GM12891 (cell line): ENCODE results near the gene ARL6IP6. TPM values are rescaled to one million over a fixed set of nuclear protein-coding genes. Genes with fewer than 3 reads are reported as not detected.

Experiments
- DNase-seq: peaks from one replicate; pipeline ENCODE4 v3.0.0; 2011; ENCODE audit warnings: low spot score; ENCODE audit not compliant: insufficient read length
- FAIRE-seq: peaks from 2 replicates; lab custom pipeline; 2011; peaks lifted over from hg19 to GRCh38; lab: Jason Lieb, UNC
- PAX5 ChIP-seq: IDR thresholded peaks from 2 replicates; pipeline ENCODE4 v1.6.1; 2011; ENCODE audit warnings: low read length, moderate library complexity, mild to moderate bottlenecking; ENCODE audit not compliant: insufficient read depth, severe bottlenecking
- POLR2A ChIP-seq: IDR thresholded peaks from 2 replicates; pipeline ENCODE4 v1.6.1; 2011; ENCODE audit warnings: low read depth, low read length, control low read depth
- POLR2AphosphoS5 ChIP-seq: IDR thresholded peaks from 2 replicates; pipeline ENCODE4 v1.6.1; 2011; ENCODE audit warnings: low read depth, low read length, control low read depth
- POU2F2 ChIP-seq: IDR thresholded peaks from 2 replicates; pipeline ENCODE4 v1.6.1; 2011; ENCODE audit warnings: low read depth, mild to moderate bottlenecking, control low read depth, low read length, moderate library complexity
- SPI1 ChIP-seq: IDR thresholded peaks from 2 replicates; pipeline ENCODE4 v1.6.1; 2011; ENCODE audit warnings: low read depth, low read length, control low read depth
- TAF1 ChIP-seq: IDR thresholded peaks from 2 replicates; pipeline ENCODE4 v1.6.1; 2011; ENCODE audit warnings: low read depth, low read length, control low read depth
- polyA plus RNA-seq: library from polyadenylated mRNA; unstranded; fragments of >200 nt; gene quantifications from one replicate; pipeline ENCODE4 v1.2.1, GENCODE V29; 2012; ENCODE audit warnings: low read depth, missing spikeins, inconsistent platforms; ENCODE audit not compliant: missing spikeins

Gene ARL6IP6
- polyA plus RNA-seq, result 9.0 TPM

GRCh38 chr2:152718076-152718908 lies at the start of gene ARL6IP6:
Gene ARL6IP6 (plus strand): TSS chr2:152718620. CDS start chr2:152718625, 5 bp downstream.
- FAIRE-seq (no peak), DNase-seq (peak; percentile 55)
- TF ChIP-seq TAF1 (peak; percentile 79), POLR2A (peak; percentile 79), POLR2AphosphoS5 (peak; percentile 71), PAX5 (no peak), POU2F2 (peak; percentile 44; the same call in 1 of the 2 replicates), SPI1 (no peak)

- FAIRE-seq (no peak), DNase-seq (no peak)
- no peak for TF ChIP-seq POLR2A
- no peak for TF ChIP-seq POU2F2
- TF ChIP-seq TAF1, result no peak
- no peak for TF ChIP-seq PAX5
- TF ChIP-seq POLR2AphosphoS5, result no peak
These were observed 44.1 kb upstream of the ARL6IP6 start for GRCh38 chr2:152674334-152674733.

GRCh38 chr2:152676461-152676860 lies 42.0 kb upstream of the ARL6IP6 start:
- DNase-seq (no peak), FAIRE-seq (no peak)
- TF ChIP-seq TAF1 (no peak), SPI1 (no peak), POLR2AphosphoS5 (no peak), POU2F2 (no peak), POLR2A (no peak), PAX5 (no peak)

GRCh38 chr2:152678808-152679207 lies 39.6 kb upstream of the ARL6IP6 start:
- DNase-seq, result no peak
- FAIRE-seq, result no peak
- TF ChIP-seq POLR2A (no peak), TAF1 (no peak), POLR2AphosphoS5 (no peak), POU2F2 (no peak), PAX5 (no peak), SPI1 (no peak)

GRCh38 chr2:152682663-152683062 lies 35.8 kb upstream of the ARL6IP6 start:
- FAIRE-seq (peak; percentile 79), DNase-seq (no peak)
- TF ChIP-seq POLR2AphosphoS5, result no peak
- TF ChIP-seq PAX5, result no peak
- TF ChIP-seq SPI1, result no peak
- TF ChIP-seq TAF1, result no peak
- no peak for TF ChIP-seq POU2F2
- TF ChIP-seq POLR2A, result no peak

- TF ChIP-seq TAF1 (no peak), POLR2A (no peak), POU2F2 (no peak), PAX5 (no peak), POLR2AphosphoS5 (no peak), SPI1 (no peak)
- no peak for DNase-seq
- FAIRE-seq, result no peak
These were observed 35.0 kb upstream of the ARL6IP6 start for GRCh38 chr2:152683400-152683799.

- DNase-seq, result no peak
- no peak for TF ChIP-seq SPI1
- TF ChIP-seq POU2F2, result no peak
- TF ChIP-seq POLR2AphosphoS5, result no peak
- TF ChIP-seq PAX5, result no peak
- no peak for TF ChIP-seq POLR2A
- no peak for TF ChIP-seq TAF1
- no peak for FAIRE-seq
These were observed 32.1 kb upstream of the ARL6IP6 start for GRCh38 chr2:152686321-152686720.

- DNase-seq, result peak; percentile 2
- no peak for TF ChIP-seq POLR2A
- peak; percentile 47 for FAIRE-seq
These were observed 25.4 kb upstream of the ARL6IP6 start for GRCh38 chr2:152693033-152693432.

GRCh38 chr2:152694161-152694661 lies 24.2 kb upstream of the ARL6IP6 start:
- peak; percentile 71 for FAIRE-seq
- no peak for TF ChIP-seq POU2F2
- no peak for TF ChIP-seq POLR2A
- TF ChIP-seq SPI1, result no peak
- no peak for TF ChIP-seq PAX5
- no peak for TF ChIP-seq POLR2AphosphoS5
- TF ChIP-seq TAF1, result no peak
- DNase-seq, result no peak

- TF ChIP-seq POLR2AphosphoS5 (no peak), POU2F2 (no peak), PAX5 (no peak), TAF1 (no peak), POLR2A (no peak), SPI1 (no peak)
- DNase-seq, result no peak
- FAIRE-seq, result peak; percentile 9
These were observed 22.7 kb upstream of the ARL6IP6 start for GRCh38 chr2:152695763-152696162.
